ENCODE data around the gene P2RX3.
"Not testable (repeated sequence)": the region's sequence is repeated elsewhere in the genome, so short reads cannot be mapped to it uniquely, and the experiment has no call there.

Gene P2RX3

DNA sequence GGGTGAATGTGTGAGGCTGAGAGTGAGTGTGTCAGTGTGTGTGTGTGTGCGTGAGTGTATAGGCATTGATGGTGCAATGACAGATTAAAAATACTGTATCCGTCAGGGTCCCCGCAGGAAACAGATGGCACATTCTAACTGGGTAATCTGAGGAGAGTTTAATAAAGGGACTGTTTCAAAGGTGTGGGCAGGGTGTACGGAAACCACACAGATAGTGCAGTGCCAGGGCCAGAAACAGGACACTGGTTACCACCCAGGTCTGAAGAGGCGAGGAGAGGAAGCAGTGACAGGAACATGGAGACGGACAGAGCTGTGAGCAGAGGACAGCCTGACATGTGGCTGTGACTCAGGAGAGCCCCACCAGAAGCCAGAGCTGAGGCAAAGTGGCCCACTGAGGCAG is 16.5 kb downstream of the P2RX3 start:
- DNase-seq: no peak

DNA sequence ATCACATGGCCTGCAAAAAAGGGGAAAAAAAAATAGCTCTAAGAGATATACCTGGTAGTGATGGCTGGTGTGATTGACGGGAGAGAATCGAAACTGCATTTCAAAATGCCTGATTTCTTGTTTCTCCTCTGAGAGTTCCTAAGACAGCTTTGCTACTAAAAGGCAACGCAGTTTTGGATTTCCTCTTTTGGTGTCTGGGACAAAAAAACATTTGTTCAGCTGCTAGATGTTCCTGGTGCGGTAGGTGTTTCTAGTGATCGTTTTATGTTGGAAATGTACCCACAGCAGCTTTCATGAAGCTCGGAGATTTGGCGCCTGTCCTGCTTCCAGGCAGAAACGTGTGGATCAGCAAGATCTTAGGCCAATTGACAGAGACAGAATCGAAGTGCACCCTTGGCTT is 18.1 kb downstream of the P2RX3 start:
- no peak for DNase-seq

DNA sequence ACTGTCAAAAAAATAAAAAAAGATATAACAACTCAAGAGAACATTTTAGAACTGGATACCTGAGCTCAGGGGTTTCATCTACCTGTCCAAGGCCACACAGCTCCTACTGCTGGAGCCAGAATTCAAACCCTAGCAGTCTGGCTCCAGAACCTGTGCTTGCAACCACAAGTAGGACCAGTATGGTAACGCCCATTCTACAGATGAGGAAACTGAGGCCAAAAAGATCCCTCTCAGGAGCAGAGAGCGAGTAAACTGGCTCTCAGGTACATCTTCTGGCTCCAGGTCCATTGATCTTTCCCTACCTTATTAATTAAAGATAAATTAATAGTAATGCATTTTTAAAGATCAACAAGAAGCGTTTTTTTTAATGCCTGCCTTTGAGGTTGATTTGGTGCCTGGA is 19.2 kb downstream of the P2RX3 start:
- no peak for DNase-seq

DNA sequence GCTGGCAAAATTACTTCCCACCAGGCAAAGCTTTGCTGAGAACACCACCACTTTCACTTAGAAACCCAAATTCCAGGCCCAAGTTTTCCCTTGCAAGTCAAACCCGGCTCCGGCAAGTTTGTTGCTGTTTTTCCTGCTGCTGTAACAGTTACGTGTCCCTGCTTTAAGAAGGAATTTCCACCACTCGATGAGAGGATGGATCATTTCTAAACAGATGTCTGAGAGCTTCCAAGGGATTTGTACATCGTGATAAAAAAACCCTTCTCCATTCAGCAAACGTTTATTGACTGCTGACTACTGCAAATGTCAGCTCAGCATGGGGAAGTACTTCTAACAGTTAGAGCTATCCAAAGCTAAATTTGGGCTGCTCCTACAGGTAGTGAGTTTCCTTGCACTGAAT is 19.7 kb downstream of the P2RX3 start:
- peak; percentile 12 for DNase-seq

DNA sequence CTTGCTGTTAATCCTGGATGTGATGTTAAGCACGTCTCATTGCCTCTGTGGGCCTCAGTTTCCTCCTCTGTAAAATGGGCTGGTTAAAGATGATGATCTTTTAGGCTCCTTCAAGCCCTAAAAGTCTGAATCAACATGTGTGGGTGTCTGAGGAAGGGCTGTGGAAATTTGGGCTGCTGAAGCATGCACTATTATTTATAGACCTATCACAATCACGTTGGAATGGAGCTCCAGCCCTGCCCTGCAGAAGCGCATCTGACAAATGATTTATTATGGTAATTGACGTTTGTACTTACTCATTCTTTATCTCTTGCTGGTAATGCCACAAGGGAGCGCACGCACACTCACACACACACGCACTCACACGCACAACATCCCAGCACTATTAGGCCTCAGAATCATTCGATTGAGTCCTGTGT is 20.4 kb downstream of the P2RX3 start:
- DNase-seq: peak; percentile 9

DNA sequence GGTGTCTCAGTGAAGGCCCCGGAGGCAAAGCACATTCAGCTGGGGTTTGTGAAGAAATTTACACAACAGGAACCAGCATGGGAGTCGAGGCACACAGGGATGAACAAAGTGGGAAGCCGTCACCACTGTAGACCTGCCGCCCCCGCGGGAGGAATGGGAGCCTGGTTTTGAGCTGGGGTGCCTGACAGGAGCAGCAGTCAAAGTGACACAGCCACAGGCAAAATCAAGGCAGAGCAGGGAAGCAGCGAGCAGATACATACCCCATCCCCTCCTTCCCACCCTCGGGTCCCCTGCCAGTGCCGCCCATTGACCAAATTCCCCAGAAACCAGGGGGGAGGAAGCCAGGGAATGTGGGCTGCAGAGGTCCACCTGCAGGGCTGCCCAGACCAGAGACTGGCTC is 20.8 kb downstream of the P2RX3 start:
- DNase-seq: no peak

DNA sequence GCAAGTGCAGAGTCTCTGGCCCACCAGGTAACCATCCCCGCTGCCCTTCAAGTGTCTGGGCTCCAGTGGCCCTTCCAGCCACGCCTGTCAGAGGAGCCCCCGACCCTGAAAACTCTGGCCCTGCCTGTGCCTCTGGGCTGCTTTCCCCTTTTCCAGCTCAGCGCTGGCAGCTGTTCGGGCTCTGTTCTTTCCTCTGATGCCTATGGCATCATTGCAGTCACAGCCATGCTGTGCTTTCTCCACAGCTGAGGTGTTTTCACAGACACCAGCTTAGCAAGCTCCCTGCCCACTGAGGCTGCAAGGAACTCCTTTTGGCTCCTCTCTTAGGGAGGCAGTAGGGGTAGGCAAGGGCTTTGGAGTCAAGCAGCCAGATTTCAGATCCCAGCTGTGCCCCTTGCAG is 21.2 kb downstream of the P2RX3 start:
- DNase-seq: no peak

DNA sequence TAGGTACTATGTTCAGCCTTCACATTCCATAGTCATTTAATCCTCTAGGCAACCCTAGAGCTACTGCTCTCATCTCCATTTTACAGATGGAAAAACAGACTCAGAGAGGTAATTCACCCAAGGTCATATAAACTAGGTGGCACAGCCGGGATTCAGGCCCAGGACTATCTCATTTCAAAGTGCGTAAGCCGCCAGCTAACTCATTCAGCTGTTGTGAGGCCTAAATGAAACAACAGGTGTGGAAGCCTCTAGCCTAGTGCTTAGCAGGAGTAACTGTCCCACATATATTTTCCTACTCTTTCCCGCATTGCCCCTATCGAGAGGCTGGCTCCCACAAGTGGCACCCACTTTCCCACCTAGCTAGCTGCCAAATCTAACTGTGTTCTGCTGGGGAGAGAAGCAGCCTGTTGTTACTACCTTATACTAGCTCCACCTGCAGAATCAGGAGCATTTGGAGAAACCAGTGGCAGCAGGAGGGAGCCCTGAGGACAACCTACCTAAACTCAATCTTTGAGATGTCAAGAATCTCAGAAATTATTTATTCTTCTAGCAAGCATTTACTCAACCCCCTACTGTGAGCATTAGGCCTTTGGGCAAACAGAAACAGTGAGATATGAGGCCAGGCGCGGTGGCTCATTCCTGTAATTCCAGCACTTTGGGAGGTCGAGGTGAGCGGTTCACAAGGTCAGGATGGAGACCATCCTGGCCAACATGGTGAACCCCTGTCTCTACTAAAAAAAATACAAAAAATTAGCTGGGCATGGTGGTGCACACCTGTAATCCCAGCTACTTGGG is 21.9 kb downstream of the P2RX3 start:
- DNase-seq: no peak

DNA sequence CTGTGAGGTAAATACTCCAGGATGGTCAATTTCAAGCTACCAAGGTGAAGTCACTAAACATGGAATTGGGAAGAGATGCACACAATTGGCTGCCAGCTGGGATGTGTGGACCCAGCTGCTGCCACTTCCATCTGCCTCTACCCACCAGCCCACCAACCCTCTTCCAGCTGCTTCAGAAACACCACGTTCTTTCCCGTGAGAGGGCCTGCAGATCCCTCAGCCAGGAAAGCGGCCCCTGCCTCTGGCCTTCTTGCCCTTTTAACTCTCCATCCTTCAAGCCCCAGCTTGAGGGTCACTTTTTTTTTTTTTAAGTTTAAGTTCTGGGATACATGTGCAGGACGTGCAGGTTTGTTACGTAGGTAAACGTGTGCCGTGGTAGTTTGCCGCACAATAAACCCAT is 22.8 kb downstream of the P2RX3 start:
- no peak for DNase-seq

DNA sequence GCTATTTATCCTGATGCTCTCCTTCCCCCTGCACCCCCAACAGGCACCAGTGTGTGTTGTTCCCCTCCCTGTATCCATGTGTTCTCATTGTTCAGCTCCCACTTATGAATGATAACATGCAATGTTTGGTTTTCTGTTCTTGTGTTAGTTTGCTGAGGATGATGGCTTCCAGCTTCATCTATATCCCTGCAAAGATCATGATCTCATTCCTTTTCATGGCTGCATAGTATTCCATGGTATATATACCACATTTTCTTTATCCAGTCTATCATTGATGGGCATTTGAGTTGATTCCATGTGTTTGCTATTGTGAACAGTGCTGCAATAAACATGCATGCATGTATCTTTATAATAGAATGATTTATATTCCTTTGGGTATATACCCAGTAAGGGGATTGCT is 23.3 kb downstream of the P2RX3 start:
- DNase-seq: not testable (repeated sequence)

DNA sequence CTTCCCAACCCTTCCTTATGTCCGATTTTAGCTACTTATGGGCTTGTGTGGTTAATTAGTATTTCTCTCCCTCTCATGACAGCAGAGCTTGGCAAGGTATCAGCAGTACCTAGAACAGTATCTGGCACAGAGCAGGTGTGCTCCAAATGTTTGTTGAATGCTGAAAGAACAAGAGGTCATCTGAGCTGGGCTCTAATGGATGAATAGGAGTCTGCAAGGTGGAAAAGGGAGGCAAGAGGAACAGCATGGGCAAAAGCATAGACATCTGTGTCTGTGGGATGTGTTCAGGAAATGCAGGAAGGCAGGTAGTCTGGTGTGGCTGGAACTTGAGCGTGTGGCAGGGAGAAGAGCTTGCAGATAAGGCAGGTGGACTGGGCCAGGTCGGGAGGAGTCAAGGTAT is 23.8 kb downstream of the P2RX3 start:
- DNase-seq: no peak

DNA sequence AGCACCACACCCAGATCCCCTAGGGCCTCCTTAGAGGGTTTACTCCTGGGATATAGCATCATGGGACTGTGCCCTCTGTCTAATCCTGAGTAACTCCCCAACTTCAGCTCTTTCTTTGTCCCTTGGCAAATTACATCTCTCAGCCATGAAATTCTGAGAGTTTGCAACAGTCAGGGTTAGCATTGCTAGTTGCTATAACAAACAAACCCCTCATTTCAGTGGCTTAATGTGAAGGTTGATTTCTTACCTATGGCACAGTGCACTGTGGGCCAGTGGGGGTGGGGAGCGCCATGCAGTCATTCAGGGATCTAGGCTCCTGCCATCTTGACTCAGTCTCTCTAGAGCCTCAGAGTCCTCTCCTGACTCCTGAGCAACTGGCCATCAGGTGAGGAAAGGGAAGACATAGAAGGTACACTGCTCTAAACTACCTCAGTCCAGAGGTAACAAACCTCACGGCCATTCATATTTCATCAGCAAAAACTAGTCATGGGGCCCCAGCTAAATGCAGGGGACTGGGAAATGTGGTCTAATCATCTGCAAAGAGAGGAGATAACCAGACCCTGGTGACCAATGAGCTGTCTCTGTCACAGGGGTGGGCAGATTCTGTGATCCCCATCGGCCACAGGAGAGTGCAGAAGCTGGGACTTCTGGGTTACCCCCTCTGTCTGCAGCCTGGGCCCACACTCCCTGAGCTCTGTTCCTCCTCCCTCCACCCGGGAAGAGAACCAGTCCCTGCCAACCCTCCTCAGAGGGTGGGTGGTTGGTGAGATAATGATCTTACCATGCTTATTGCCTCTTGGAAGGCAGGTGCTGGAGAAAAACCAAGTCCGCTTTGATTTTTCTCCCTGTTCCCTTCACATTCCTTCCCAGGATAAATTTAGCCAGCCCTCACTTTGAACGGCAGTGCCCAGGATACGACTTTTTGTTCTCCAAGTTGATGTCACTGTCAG is 25.3 kb downstream of the P2RX3 start:
- no peak for DNase-seq

DNA sequence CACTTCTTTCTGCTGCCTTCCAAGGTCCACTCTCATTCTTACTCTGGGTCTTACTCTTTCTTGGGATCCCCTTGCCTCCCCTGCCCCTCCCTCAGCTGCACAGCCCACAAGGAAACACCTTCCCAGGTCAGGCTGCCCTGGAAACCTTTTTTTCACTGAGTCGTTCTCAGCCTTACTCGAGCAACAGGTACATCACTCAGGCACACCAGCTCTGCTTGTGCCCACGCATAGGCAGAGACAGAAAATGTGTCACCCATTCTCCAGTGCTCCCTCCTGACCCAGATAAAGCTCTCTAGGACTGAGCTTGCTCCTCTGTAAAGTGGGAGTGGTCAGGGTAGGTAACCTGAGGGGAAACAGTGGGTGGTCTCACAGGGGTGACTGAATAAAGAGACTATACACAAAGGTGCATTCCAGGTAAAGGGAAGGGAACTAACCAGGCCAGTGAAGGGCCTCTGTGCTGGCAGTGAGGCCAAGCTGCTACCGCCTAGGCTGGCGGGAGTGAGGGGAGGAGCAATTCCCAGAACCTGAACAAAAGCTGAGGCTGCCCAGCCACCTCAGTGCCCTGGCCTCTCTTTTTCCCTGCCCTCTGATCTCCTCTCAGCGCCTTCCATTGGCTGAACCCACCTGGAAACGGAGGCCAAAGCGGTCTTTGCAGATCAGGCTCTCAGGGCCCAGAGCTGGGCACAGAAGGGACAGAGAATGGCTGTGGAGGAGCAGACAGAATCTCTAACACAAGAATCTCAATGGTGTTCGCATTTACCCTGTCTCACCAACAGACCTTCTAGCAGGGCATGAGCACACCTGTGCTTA is 26.9 kb downstream of the P2RX3 start:
- DNase-seq: no peak

DNA sequence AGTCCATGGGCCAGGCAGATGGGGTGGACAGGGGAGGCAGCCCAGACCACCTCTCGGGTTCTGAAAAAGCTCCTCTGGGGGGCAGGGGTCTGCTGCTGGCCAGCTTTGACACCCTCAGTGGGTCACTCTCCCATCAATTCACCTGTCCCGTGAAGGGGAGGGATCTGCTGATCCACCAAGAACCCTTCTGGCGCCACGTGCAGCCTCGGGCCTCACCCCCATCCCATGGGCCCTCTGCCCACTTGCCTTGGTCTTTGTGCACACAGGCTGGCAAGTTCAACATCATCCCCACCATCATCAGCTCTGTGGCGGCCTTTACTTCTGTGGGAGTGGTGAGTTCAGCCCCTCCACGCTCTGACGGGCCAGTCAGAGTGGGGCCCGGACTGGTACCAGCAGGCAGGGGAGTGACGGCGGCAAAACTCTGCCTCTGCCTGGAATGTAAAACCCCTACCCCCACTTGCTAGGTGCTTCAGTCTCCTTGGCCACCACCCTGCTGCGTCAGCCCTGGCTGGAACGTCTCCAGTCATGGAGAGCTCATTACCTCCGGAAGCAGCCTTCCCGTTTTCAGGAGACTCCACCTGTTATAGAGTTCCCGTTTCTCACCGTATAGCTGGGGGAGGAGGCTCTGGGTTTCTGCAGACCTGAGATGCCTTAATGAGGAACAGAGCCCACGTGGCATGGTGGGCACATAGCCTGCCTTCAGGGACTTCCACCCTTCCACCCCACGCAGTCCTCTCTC is 30.1 kb downstream of the P2RX3 start:
- DNase-seq: no peak

DNA sequence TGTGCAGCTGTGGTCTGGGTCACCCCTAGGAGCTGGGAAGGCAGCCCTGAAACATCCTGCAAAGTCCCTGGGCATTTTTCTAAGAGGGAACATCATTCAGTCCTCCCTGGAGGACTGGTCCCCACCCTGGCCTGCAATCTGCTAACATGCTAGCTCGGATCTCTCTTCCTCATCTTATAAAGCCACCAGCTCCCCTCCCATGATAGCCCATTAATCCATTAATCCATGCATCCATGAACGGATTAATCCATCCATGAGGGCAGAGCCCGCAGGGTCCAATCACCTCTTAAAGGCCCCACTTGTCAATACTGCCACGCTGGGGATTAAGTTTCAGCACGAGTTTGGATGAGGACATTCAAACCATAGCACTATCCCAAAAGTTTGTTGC is 30.7 kb downstream of the P2RX3 start:
- no peak for DNase-seq

DNA sequence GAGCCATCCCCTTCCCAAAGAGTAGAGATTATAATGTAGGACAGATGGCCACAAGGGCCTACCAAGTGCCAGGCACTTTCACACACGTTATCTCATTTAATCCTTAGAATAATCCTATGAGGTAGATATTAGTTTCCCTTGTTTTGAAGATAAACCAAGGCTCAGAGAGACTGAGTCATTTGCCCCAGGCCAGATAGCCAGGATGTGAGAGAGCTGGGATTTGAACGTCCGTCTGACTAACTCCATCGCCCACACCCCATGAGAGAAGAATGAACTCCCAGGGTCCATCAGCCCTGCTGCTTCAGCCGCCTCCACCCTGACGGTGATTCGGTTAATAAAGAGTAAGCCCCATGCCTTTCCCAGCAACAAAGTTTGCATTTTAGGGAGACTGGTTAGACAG is 32.1 kb downstream of the P2RX3 start:
- no peak for DNase-seq

DNA sequence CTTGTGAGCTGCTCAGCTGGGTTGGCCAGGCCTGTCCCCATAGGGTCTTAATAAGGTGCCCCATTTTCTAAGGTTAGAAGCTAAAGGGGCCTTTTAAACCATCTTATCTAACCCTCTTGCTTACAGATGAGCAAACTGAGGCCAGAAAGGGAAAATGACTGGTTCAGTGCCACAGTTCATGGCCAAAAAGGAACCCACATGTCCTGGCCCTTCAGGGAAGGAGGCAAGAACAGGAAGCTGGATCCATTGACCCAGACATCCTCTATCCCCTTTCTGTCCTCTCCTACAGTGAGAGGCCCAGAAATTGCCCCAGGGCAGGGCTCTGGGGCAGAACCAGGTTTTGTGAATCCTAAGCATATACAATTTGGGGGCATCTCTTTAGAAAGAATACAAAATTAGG is 32.8 kb downstream of the P2RX3 start:
- no peak for DNase-seq

DNA sequence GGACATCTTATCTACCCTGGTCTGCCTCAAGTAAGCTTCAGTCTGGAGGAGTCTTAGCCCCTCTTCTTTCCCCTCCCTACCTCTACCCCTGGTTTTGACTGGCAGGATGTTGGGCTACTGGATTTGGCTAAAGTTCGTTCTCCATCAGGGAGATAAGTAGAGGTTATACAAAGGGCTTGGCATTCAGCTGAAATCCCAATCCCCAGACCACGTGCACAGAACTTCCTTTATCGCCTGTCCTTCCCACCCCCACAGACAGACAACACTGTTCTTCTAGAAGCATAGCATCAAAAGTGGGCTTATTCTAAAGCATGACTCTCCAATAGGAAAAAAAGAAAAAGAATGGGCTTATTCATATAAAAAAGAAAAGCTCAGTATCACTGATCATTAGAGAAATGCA is 35.0 kb downstream of the P2RX3 start:
- DNase-seq: no peak

DNA sequence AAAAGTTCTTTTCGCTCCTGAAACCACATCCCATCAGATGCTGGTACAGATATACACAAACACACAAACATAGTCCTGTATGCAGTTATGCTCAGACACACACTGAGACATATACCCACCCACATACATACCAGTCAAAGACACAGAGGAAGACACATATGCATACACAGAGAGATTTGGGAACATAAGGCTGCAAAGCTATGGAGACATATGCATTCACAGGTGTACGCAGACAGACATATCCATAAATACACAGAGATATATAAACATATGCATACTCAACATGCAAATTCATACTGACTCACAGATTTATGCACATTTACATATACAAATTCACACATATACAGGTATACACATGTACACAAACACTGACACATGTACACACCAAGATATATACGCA is 36.8 kb downstream of the P2RX3 start:
- DNase-seq: no peak

DNA sequence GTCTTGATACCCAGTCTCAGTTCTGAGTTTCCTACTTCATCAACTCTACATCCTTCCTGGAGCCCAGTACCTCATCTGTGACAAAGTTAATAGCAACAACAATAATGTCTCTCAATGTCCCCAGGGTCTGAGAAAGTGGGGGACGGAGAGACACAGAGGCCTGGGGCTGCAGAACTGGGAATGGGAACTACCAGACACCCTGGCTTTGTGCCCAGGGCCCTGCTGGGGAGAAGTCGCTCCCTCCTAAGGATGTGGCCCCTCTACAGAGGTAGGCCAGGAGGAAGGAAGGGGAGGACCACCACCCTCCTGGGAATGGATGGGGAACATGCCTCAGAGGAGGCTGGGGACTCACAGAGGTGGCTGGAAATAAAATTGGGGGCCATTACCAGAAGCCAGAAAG is 37.3 kb downstream of the P2RX3 start:
- no peak for DNase-seq

DNA sequence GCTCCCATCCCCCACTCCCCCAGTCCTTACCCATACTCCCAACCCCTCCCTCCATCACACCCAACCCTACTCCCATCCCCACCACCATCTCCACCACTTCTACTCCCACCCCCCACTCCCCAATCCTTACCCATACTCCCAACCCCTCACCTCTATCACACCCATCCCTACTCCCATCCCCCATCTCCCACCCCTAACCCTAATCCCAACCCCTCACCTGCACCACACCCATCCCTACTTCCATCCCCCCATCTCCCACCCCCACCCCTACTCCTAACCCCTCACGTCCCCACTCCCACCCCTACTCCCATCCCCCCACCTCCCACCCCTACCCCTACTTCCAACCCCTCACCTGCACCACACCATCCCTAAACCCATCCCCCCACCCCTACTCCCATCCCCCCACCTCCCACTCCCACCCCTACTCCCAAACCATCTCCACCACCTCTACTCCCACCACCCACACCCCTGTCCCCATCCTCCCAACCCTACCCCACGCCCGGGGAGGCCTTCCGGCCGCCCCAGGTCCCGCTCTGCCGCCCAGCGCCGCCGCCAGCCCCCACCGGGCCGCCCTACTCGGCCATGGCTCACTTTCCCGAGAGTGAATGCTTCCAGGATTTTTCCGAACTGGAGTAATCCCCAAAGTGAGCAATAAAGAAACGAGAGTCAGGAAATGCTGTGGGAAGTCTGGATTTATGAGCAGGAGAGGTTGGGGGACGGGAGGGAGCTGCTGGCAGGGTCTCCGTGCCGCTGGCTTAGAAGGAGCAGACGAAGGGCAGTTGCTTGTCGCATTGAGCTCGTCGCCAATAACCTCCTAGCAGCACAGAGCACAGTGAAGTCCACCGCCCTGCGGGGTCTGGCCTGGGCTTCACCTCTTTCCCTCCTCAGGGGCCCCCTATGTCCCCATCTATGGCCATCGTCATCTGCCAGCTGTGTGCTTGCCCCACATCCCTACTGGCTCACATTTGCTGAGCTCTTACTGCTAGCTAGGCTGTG is 38.2 kb downstream of the P2RX3 start:
- DNase-seq: no peak
